ENCODE results near the gene RERE.

RERE gene

GRCh38 chr1:8415526-8416278 is 401.7 kb downstream of the RERE start (continued):
- TF ChIP-seq ZNF398 (tag by site-specific recombination; IDR thresholded peaks at IDR 0.05) (no peak), PRDM6 (tag by site-specific recombination; IDR thresholded peaks at IDR 0.05) (peak; percentile 92), SCRT2 (tag by site-specific recombination; IDR thresholded peaks at IDR 0.05) (no peak), IKZF3 (tag by site-specific recombination; IDR thresholded peaks at IDR 0.05) (no peak), ZBTB21 (tag by site-specific recombination; IDR thresholded peaks at IDR 0.05) (no peak), ZBTB48 (tag by site-specific recombination; IDR thresholded peaks at IDR 0.05) (peak; percentile 80)

GRCh38 chr1:8412183-8412831 is 405.1 kb downstream of the RERE start:
- no peaks in the 10 kb centered on the region for H3K9me3 ChIP-seq (ENCODE audit: control insufficient read depth, insufficient read depth, low read depth, low read length)
- no peak overlapping the region for H3K27ac ChIP-seq (ENCODE audit: extremely low read depth, low read depth, low read length)
- peaks cover 5 to 15% of the 10 kb centered on the region in 2 experiments; a peak in 2 of 3 replicates for H3K36me3 ChIP-seq (ENCODE audit: control insufficient read depth in 2 of 2, insufficient read depth in 1 of 2, low read length in 2 of 2)
- ChIA-PET CTCF (no interaction called here), POLR2A (interaction anchor here (1.6 kb wide), 1 partner anchor 10 kb away, joined by 3 read pairs; no protein-coding TSS in a partner anchor)
- no peak overlapping the region for H3K4me3 ChIP-seq (ENCODE audit: low read depth, low read length)
- peaks cover 39% of the 10 kb centered on the region for H3K4me1 ChIP-seq (ENCODE audit: control insufficient read depth, insufficient read depth, low read length)
- TF ChIP-seq ZBTB8A (tag by site-specific recombination; IDR thresholded peaks at IDR 0.05) (0 out of 2 replicates have a peak, but pooled peaks have one; percentile 23), FEZF1 (tag by site-specific recombination; IDR thresholded peaks at IDR 0.05) (peak; percentile 60), HIC1 (tag by site-specific recombination; IDR thresholded peaks at IDR 0.05) (no peak), ZNF132 (tag by site-specific recombination; IDR thresholded peaks at IDR 0.05; ENCODE audit: borderline replicate concordance) (no peak), ZNF596 (tag by site-specific recombination; IDR thresholded peaks at IDR 0.05) (no peak), TRIM28 (IDR thresholded peaks at IDR 0.05; ENCODE audit: borderline replicate concordance, low read length) (peak; percentile 84; the same call in 1 of the 2 replicates), ZNF394 (tag by site-specific recombination; IDR thresholded peaks at IDR 0.05; ENCODE audit: borderline replicate concordance) (peak; percentile 44; the same call in 1 of the 2 replicates), PBX3 (CRISPR knock-in tag; IDR thresholded peaks at IDR 0.05) (no peak), OVOL3 (tag by site-specific recombination; IDR thresholded peaks at IDR 0.05) (peak; percentile 55; the same call in 1 of the 2 replicates), OSR2 (tag by site-specific recombination; IDR thresholded peaks at IDR 0.05) (peak; percentile 14; the same call in 1 of the 2 replicates), KLF9 (tag by site-specific recombination; IDR thresholded peaks at IDR 0.05; ENCODE audit: low read depth) (no peak), ZNF621 (tag by site-specific recombination; IDR thresholded peaks at IDR 0.05) (no peak), WT1 (tag by site-specific recombination; IDR thresholded peaks at IDR 0.05) (peak; percentile 34; the same call in 1 of the 2 replicates), ZNF600 (tag by site-specific recombination; IDR thresholded peaks at IDR 0.05) (no peak), ZNF18 (tag by site-specific recombination; IDR thresholded peaks at IDR 0.05) (peak; percentile 98), PRDM6 (tag by site-specific recombination; IDR thresholded peaks at IDR 0.05) (peak; percentile 60), ZNF366 (tag by site-specific recombination; conservative IDR thresholded peaks at IDR 0.05) (0 out of 2 replicates have a peak, but pooled peaks have one; percentile 14), ZNF843 (tag by site-specific recombination; IDR thresholded peaks at IDR 0.05) (peak; percentile 61)

All from HEK293 (cell line).